HepG2 (cell line): ENCODE results near the gene CIB2. TPM values are rescaled to one million over a fixed set of nuclear protein-coding genes. Genes with fewer than 3 reads are reported as not detected.

Experiments used
- ATAC-seq: fragments of 200-7000 bp; cut with Tn5 transposase; 3 replicates; pipeline ENCODE4 v1.9.1; 2020; ENCODE audit warnings: mild to moderate bottlenecking, moderate library complexity
- BruUV-seq: library from RNA; stranded (reverse); fragments of 400-500 nt; replicated peaks from 2 replicates; lab custom pipeline; 2021; lab: Mats Ljungman, UMichigan
- CTCF ChIA-PET: fragments of 300-600 bp; formaldehyde crosslinking; extraction: SDS; loops from one replicate; lab custom pipeline; 2021; ENCODE audit warnings: low total read pairs, inconsistent platforms, low intra/inter-chr PET ratio; lab: Yijun Ruan, JAX
- POLR2A ChIA-PET: fragments of 350-600 bp; sonication (Branson Sonifier 250); formaldehyde crosslinking; loops from one replicate; lab custom pipeline; 2020; ENCODE audit warnings: antibody characterized with exemption, inconsistent platforms; lab: Yijun Ruan, JAX
- DNase-seq: peaks from one replicate; pipeline ENCODE4 v3.0.0-alpha.2; 2015; ENCODE audit warnings: low spot score
- FAIRE-seq: peaks from 3 replicates; lab custom pipeline; 2011; peaks lifted over from hg19 to GRCh38; lab: Jason Lieb, UNC
- H2AFZ ChIP-seq: one replicate; pipeline ENCODE4 v1.6.1; 2011; ENCODE audit warnings: low read length, inconsistent platforms
- H3K27ac ChIP-seq: fragments of 300-600 bp; 3 replicates; pipeline ENCODE4 v1.8.0; 2011; ENCODE audit warnings: mixed run types, mild to moderate bottlenecking, mixed read lengths, low read length, inconsistent platforms; ENCODE audit not compliant: insufficient read depth; ENCODE audit errors: extremely low read length
- H3K27me3 ChIP-seq, 2 experiments: fragments of 200-600 bp in 1 of 2; 2 replicates in 1 of 2; 3 replicates in 1 of 2; pipeline versions ENCODE4 v1.6.0 to v1.8.0; 2011; ENCODE audit warnings: low read length in 2 of 2, mild to moderate bottlenecking in 2 of 2, moderate library complexity in 2 of 2, inconsistent platforms in 1 of 2; ENCODE audit not compliant: insufficient read depth in 2 of 2, control insufficient read depth in 1 of 2
- H3K36me3 ChIP-seq, 2 experiments: fragments of 200-600 bp in 1 of 2; replicated peaks in 1 of 2; 2 replicates in 1 of 2; 3 replicates in 1 of 2; pipeline versions ENCODE4 v1.5.1 to v1.8.0; 2011; ENCODE audit warnings: low read length in 2 of 2, inconsistent platforms in 1 of 2; ENCODE audit not compliant: insufficient read depth in 2 of 2, control insufficient read depth in 1 of 2
- H3K4me1 ChIP-seq: 2 replicates; pipeline ENCODE4 v1.5.1; 2012; ENCODE audit warnings: low read length, inconsistent platforms; ENCODE audit not compliant: insufficient read depth
- H3K4me2 ChIP-seq: 2 replicates; pipeline ENCODE4 v1.6.0; 2011; ENCODE audit warnings: low read depth, low read length, inconsistent platforms
- H3K4me3 ChIP-seq, 3 experiments: fragments of 200-600 bp in 1 of 3; sonication (generic), shearing (Covaris generic) in 1 of 3; replicated peaks in 1 of 3; 2 replicates each; pipeline ENCODE4 v1.5.1; 2011 to 2016; ENCODE audit warnings: low read length in 3 of 3, inconsistent platforms in 2 of 3, low read depth in 2 of 3, mild to moderate bottlenecking in 2 of 3, control low read depth in 1 of 3, mixed read lengths in 1 of 3; ENCODE audit not compliant: insufficient read depth in 1 of 3
- H3K79me2 ChIP-seq: one replicate; pipeline ENCODE4 v1.6.1; 2011; ENCODE audit warnings: low read length, inconsistent platforms; ENCODE audit not compliant: insufficient read depth
- H3K9ac ChIP-seq: 2 replicates; pipeline ENCODE4 v1.6.0; 2011; ENCODE audit warnings: mild to moderate bottlenecking, low read depth, low read length, inconsistent platforms; ENCODE audit not compliant: insufficient read depth
- H3K9me3 ChIP-seq: 2 replicates; pipeline ENCODE4 v1.5.1; 2012; ENCODE audit warnings: mild to moderate bottlenecking, low read length
- H4K20me1 ChIP-seq: 2 replicates; pipeline ENCODE4 v1.6.0; 2011; ENCODE audit warnings: inconsistent platforms, mild to moderate bottlenecking, low read length, moderate library complexity; ENCODE audit not compliant: insufficient read depth
- DBP ChIP-seq: sonication (generic); formaldehyde crosslinking; IDR thresholded peaks from 2 replicates; pipeline ENCODE4 v1.4.0; 2020; ENCODE audit warnings: missing genetic modification reagents; ENCODE audit errors: not compliant biosample characterization
- DRAP1 ChIP-seq: IDR thresholded peaks from 2 replicates; pipeline ENCODE4 v1.6.1; 2016; ENCODE audit warnings: missing genetic modification reagents, missing compliant biosample characterization
- ETV5 ChIP-seq: IDR thresholded peaks from 2 replicates; pipeline ENCODE4 v1.6.1; 2018; ENCODE audit warnings: missing biosample characterization, missing genetic modification reagents, inconsistent platforms, borderline replicate concordance
- HNRNPH1 ChIP-seq: fragments of 200-400 bp; formaldehyde crosslinking; optimal IDR thresholded peaks from 2 replicates; pipeline ENCODE3; 2017; ENCODE audit warnings: mild to moderate bottlenecking, low read depth, low read length
- MYC ChIP-seq: sonication (generic); formaldehyde crosslinking; IDR thresholded peaks from 2 replicates; pipeline ENCODE4 v1.9.0; 2021; ENCODE audit warnings: missing genetic modification reagents, borderline replicate concordance
- NCOA5 ChIP-seq: sonication (generic); formaldehyde crosslinking; IDR thresholded peaks from 2 replicates; pipeline ENCODE4 v1.4.0; 2020; ENCODE audit warnings: missing genetic modification reagents
- PHB2 ChIP-seq: fragments of 450-650 bp; IDR thresholded peaks from 2 replicates; pipeline ENCODE4 v1.6.1; 2018; ENCODE audit not compliant: partially characterized antibody
- TCF12 ChIP-seq, 2 experiments: fragments of 450-650 bp in 1 of 2; sonication (generic) in 1 of 2; formaldehyde crosslinking in 1 of 2; IDR thresholded peaks; 2 replicates each; pipeline versions ENCODE4 v1.6.1 to v1.8.0; 2017 to 2022; ENCODE audit warnings: antibody characterized with exemption in 1 of 2, mild to moderate bottlenecking in 1 of 2, missing genetic modification reagents in 1 of 2, moderate library complexity in 1 of 2
- THAP11 ChIP-seq: IDR thresholded peaks from 2 replicates; pipeline ENCODE4 v1.6.1; 2016; ENCODE audit warnings: missing biosample characterization, missing genetic modification reagents
- U2AF2 ChIP-seq: fragments of 200-400 bp; formaldehyde crosslinking; IDR thresholded peaks from 2 replicates; pipeline ENCODE4 v1.6.1; 2017; ENCODE audit warnings: low read depth, mild to moderate bottlenecking, low read length
- ZBTB39 ChIP-seq: sonication (generic); formaldehyde crosslinking; IDR thresholded peaks from 2 replicates; pipeline ENCODE4 v1.5.0; 2020; ENCODE audit warnings: missing genetic modification reagents
- ZNF10 ChIP-seq: sonication (generic); formaldehyde crosslinking; IDR thresholded peaks from 2 replicates; pipeline ENCODE4 v1.4.0; 2020; ENCODE audit warnings: mild to moderate bottlenecking, low read depth, missing genetic modification reagents, borderline replicate concordance
- ZNF33B ChIP-seq: sonication (generic); formaldehyde crosslinking; IDR thresholded peaks from 2 replicates; pipeline ENCODE4 v1.5.1; 2020; ENCODE audit warnings: mild to moderate bottlenecking, missing genetic modification reagents
- ZSCAN20 ChIP-seq: sonication (generic); formaldehyde crosslinking; IDR thresholded peaks from 2 replicates; pipeline ENCODE4 v1.4.0; 2020; ENCODE audit warnings: missing genetic modification reagents, mild to moderate bottlenecking, borderline replicate concordance
- ZSCAN9 ChIP-seq: IDR thresholded peaks from 2 replicates; pipeline ENCODE4 v1.6.1; 2016; ENCODE audit warnings: borderline replicate concordance
- ZZZ3 ChIP-seq: sonication (generic); formaldehyde crosslinking; IDR thresholded peaks from 2 replicates; pipeline ENCODE4 v1.4.0; 2020; ENCODE audit warnings: missing genetic modification reagents, mild to moderate bottlenecking, borderline replicate concordance
- WGBS: methylation state at CpG from one replicate; pipeline ENCODE4 v1.1.6; 2017; ENCODE audit warnings: low lambda C conversion rate; 5-methylcytosine and 5-hydroxymethylcytosine counted together
- in situ Hi-C: cut with HindIII; loops from 2 replicates; pipeline ENCODE4 v1.10.0; 2017; ENCODE audit warnings: low pct_unique_long_range_greater_than_20kb; ENCODE audit not compliant: extremely low pct_ligation_motif_present
- intact Hi-C: fragments of 100-400 bp; cut with micrococcal nuclease; formaldehyde crosslinking; loops from one replicate; pipeline ENCODE4 v1.10.0; 2022; ENCODE audit not compliant: unreplicated experiment
- polyA plus RNA-seq, 8 experiments: library from polyadenylated mRNA; depleted of rRNA in 3 of 8; stranded (reverse) in 7 of 8; unstranded in 1 of 8; fragments of >200 nt; fragmentation: Illumina TruSeq in 4 of 8; extraction: Trizol in 4 of 8; gene quantifications; 2 replicates each; pipeline versions ENCODE4 v1.2.1 to v1.2.3, GENCODE V29; 2011 to 2016; ENCODE audit warnings: low read depth in 4 of 8, missing spikeins in 1 of 8, mixed read lengths in 1 of 8; ENCODE audit not compliant: insufficient read depth in 1 of 8
- total RNA-seq, 5 experiments: library from RNA; depleted of rRNA; stranded (reverse); fragments of >200 nt; fragmentation: Illumina TruSeq; extraction: Trizol; gene quantifications; 2 replicates each; pipeline ENCODE4 v1.2.3, GENCODE V29; 2016; ENCODE audit warnings: low read depth in 1 of 5
- TF ChIP-seq, protein P1 (sequence below): IDR thresholded peaks from 2 replicates; pipeline ENCODE4 v1.4.0; 2020; ENCODE audit warnings: mild to moderate bottlenecking, missing genetic modification reagents

The CIB2 gene
- total and polyA plus RNA-seq, 2 of the 13 experiments (the other 11 are each of a cell fraction or from before 2014, with no cell fraction given) = 1.4 to 1.5 TPM

DNA sequence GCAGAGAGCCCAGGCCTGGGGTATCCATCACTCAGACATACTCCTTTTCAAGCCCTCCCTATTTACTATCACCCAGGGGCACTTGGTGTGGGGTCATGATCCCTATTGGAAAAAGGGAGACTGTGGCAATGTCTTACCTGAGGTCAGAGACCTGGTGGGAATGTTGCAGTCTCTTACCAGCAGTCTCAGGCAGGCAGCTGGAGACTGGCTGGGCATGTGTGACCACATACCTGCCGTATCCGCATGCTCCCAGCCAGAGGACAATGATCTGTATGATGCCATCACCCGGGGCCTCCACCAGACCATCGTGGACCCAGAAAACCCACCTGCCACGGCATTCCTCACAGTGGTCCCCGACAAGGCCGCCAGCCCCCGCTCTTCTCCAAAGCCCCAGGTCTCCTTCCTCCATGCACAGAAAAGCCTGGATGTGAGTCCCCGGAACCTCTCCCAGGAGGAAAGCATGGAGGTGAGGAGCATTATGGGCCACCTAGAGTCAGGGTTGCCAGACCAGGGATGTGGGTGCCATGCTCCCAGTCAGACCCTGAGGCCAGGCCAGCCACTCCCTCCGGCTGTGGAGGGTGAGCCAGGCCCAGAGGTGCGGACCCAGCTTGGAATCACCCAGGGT lies 33.0 kb downstream of the CIB2 start:
- in situ Hi-C loops (no loop called here), intact Hi-C loops (no loop called here)
- Histone ChIP-seq H3K9ac (no peak overlapping the region), H3K36me3 (no peaks in the 10 kb centered on the region), H2AFZ (no peak overlapping the region), H3K4me2 (no peak overlapping the region), H3K4me1 (no peaks in the 10 kb centered on the region), H3K79me2 (no peaks in the 10 kb centered on the region), H3K4me3 (no peak overlapping the region), H4K20me1 (no peaks in the 10 kb centered on the region), H3K9me3 (no peaks in the 10 kb centered on the region), H3K27ac (no peak overlapping the region), H3K27me3 (no peaks in the 10 kb centered on the region; a peak in 1 of 5 replicates)
- ChIA-PET CTCF (no interaction called here), POLR2A (no interaction called here)
- 35% methylated on average over 8 of the region's 11 CpGs for WGBS
- FAIRE-seq (no peak), DNase-seq (no peak), ATAC-seq (no peak)
- BruUV-seq = no TSS peak
- TF ChIP-seq THAP11 (no peak), U2AF2 (no peak), DBP (no peak), ZBTB39 (no peak), ZSCAN20 (CRISPR knock-in tag) (no peak), ZNF10 (CRISPR knock-in tag) (no peak), PHB2 (no peak), ZNF33B (no peak), ZSCAN9 (no peak), TCF12 (IDR thresholded peaks at IDR 0.05) (no peak), TCF12 (CRISPR knock-in tag; IDR thresholded peaks at IDR 0.05) (no peak), MYC (no peak), ETV5 (no peak), DRAP1 (no peak), ZZZ3 (CRISPR knock-in tag) (no peak), HNRNPH1 (no peak), NCOA5 (CRISPR knock-in tag) (no peak)
- TF ChIP-seq, protein P1, sequence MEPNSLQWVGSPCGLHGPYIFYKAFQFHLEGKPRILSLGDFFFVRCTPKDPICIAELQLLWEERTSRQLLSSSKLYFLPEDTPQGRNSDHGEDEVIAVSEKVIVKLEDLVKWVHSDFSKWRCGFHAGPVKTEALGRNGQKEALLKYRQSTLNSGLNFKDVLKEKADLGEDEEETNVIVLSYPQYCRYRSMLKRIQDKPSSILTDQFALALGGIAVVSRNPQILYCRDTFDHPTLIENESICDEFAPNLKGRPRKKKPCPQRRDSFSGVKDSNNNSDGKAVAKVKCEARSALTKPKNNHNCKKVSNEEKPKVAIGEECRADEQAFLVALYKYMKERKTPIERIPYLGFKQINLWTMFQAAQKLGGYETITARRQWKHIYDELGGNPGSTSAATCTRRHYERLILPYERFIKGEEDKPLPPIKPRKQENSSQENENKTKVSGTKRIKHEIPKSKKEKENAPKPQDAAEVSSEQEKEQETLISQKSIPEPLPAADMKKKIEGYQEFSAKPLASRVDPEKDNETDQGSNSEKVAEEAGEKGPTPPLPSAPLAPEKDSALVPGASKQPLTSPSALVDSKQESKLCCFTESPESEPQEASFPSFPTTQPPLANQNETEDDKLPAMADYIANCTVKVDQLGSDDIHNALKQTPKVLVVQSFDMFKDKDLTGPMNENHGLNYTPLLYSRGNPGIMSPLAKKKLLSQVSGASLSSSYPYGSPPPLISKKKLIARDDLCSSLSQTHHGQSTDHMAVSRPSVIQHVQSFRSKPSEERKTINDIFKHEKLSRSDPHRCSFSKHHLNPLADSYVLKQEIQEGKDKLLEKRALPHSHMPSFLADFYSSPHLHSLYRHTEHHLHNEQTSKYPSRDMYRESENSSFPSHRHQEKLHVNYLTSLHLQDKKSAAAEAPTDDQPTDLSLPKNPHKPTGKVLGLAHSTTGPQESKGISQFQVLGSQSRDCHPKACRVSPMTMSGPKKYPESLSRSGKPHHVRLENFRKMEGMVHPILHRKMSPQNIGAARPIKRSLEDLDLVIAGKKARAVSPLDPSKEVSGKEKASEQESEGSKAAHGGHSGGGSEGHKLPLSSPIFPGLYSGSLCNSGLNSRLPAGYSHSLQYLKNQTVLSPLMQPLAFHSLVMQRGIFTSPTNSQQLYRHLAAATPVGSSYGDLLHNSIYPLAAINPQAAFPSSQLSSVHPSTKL (CRISPR knock-in tag) = no peak
